ENCODE data around the gene ETDC. TPM values are rescaled to one million over a fixed set of nuclear protein-coding genes. Genes with fewer than 3 reads are reported as not detected.

The ETDC gene
- total and polyA plus RNA-seq, 2 of the 4 experiments (the other 2 are of a cell fraction) = not detected

GRCh38 chrX:135275973-135276372, 33.3 kb upstream of the ETDC start:
- H3K9me3 ChIP-seq (ENCODE audit: control insufficient read depth, insufficient read depth, low read length) = no peaks in the 10 kb centered on the region
- H2AFZ ChIP-seq (replicated peaks; ENCODE audit: low read length, poor library complexity) = no peak overlapping the region
- ChIA-PET CTCF (no interaction called here), POLR2A (ENCODE audit: unreplicated experiment) (no interaction called here)
- no peak overlapping the region for H3K14ac ChIP-seq (replicated peaks; ENCODE audit: low read depth, low read length)
- no peak overlapping the region for H3K56ac ChIP-seq (ENCODE audit: extremely low read depth, insufficient read depth, low read length)
- no peak overlapping the region for H2BK5ac ChIP-seq (ENCODE audit: low read depth, low read length, poor library complexity, severe bottlenecking)
- no peak overlapping the region for H2AK9ac ChIP-seq (replicated peaks; ENCODE audit: low read depth, low read length, poor library complexity)
- no peak overlapping the region for H3K18ac ChIP-seq (ENCODE audit: low read depth, low read length)
- no peaks in the 10 kb centered on the region for H4K20me1 ChIP-seq (ENCODE audit: insufficient read depth, low read length)
- H2BK120ac ChIP-seq (ENCODE audit: low read depth, low read length) = no peak overlapping the region
- no peaks in the 10 kb centered on the region for H3K79me1 ChIP-seq (ENCODE audit: low read depth in 1 of 2, low read length in 2 of 2)
- no peak overlapping the region for H3K23ac ChIP-seq (ENCODE audit: low read depth, low read length)
- H2BK20ac ChIP-seq (ENCODE audit: low read depth, low read length) = no peak overlapping the region
- no peak overlapping the region for H3K4me2 ChIP-seq (ENCODE audit: low read depth, low read length)
- no peak overlapping the region for H4K8ac ChIP-seq (ENCODE audit: low read depth in 2 of 2, low read length in 2 of 2)
- H2BK15ac ChIP-seq (ENCODE audit: low read depth, low read length) = no peak overlapping the region
- H4K5ac ChIP-seq (ENCODE audit: low read depth, low read length) = no peak overlapping the region
- H3K9ac ChIP-seq (ENCODE audit: low read depth, low read length) = no peak overlapping the region
- no peak for DNase-seq
- no peak for ATAC-seq (ENCODE audit: low read depth)
- no peak overlapping the region for H3K27ac ChIP-seq (ENCODE audit: insufficient read depth, low read length)
- no peak overlapping the region for H3K4me3 ChIP-seq (ENCODE audit: insufficient read depth, low read depth, low read length)
- intact Hi-C loops (cut with micrococcal nuclease) (no loop called here), in situ Hi-C loops (cut with MboI; ENCODE audit: low sequenced_read_pairs) (no loop called here), dilution Hi-C loops (cut with HindIII; ENCODE audit: low sequenced_read_pairs, unreplicated experiment) (no loop called here)
- TF ChIP-seq CEBPB (IDR thresholded peaks at IDR 0.05; ENCODE audit: low read depth, low read length) (no peak), ELK1 (IDR thresholded peaks at IDR 0.05; ENCODE audit: borderline replicate concordance, low read depth, low read length) (no peak), MAFK (IDR thresholded peaks at IDR 0.05; ENCODE audit: low read depth, low read length) (no peak), CHD1 (IDR thresholded peaks at IDR 0.05; ENCODE audit: low read depth, low read length) (no peak), MXI1 (IDR thresholded peaks at IDR 0.05; ENCODE audit: borderline replicate concordance, low read depth, low read length) (no peak), NFE2L2 (IDR thresholded peaks at IDR 0.05; ENCODE audit: low read depth, low read length) (no peak), SMC3 (IDR thresholded peaks at IDR 0.05; ENCODE audit: low read depth, low read length) (no peak), USF2 (IDR thresholded peaks at IDR 0.05; ENCODE audit: low read depth, low read length) (no peak), FOS (IDR thresholded peaks at IDR 0.05; ENCODE audit: low read depth, low read length) (no peak), BHLHE40 (IDR thresholded peaks at IDR 0.05; ENCODE audit: low read depth, low read length) (no peak), RFX5 (IDR thresholded peaks at IDR 0.05; ENCODE audit: low read depth, low read length) (no peak)
- H4K91ac ChIP-seq (ENCODE audit: insufficient read depth, low read depth, low read length) = no peak overlapping the region
- H2AK5ac ChIP-seq (ENCODE audit: low read depth, low read length) = no peak overlapping the region
- H3K4me1 ChIP-seq (ENCODE audit: control insufficient read depth, insufficient read depth, low read length) = no peaks in the 10 kb centered on the region
- BruUV-seq (replicated peaks) = no TSS peak
- no peaks in the 10 kb centered on the region for H3K36me3 ChIP-seq (ENCODE audit: control insufficient read depth, insufficient read depth, low read length)
- H3K4ac ChIP-seq (ENCODE audit: low read depth, low read length) = no peak overlapping the region
- no peaks in the 10 kb centered on the region for H3K9me1 ChIP-seq (ENCODE audit: insufficient read depth, low read length)
- no peaks in the 10 kb centered on the region for H3K27me3 ChIP-seq (ENCODE audit: control insufficient read depth, insufficient read depth, low read length)
